Fibroblast of the aortic adventitia (primary cell): ENCODE measurements around the gene SPATA13. TPM values are rescaled to one million over a fixed set of nuclear protein-coding genes. Genes with fewer than 3 reads are reported as not detected.
A peak's percentile ranks its signal among the peaks of the same experiment; 100 is the strongest.

Experiments
- DNase-seq: peaks from one replicate; pipeline ENCODE4 v3.0.0-alpha.2; 2010; ENCODE audit warnings: low read depth
- H3K4me3 ChIP-seq: 2 replicates; pipeline ENCODE4 v1.5.1; 2011; ENCODE audit warnings: low read depth, mild to moderate bottlenecking, control low read depth, low read length, moderate library complexity
- CTCF ChIP-seq: IDR thresholded peaks from 2 replicates; pipeline ENCODE4 v1.5.1; 2011; ENCODE audit warnings: mild to moderate bottlenecking, low read length, control low read depth, inconsistent platforms; ENCODE audit not compliant: insufficient read depth
- total RNA-seq: library from RNA; depleted of rRNA; stranded (reverse); fragments of >200 nt; gene quantifications from 2 replicates; pipeline ENCODE4 v1.2.3, GENCODE V29; 2012; ENCODE audit warnings: low replicate concordance

The SPATA13 gene
- total RNA-seq, 1 donor, result 12.2 TPM

- no peak overlapping the region for H3K4me3 ChIP-seq
- no peak for DNase-seq
- TF ChIP-seq CTCF, result no peak
Observed at GRCh38 chr13:24129914-24130774, 30.4 kb upstream of the SPATA13 start.

DNA sequence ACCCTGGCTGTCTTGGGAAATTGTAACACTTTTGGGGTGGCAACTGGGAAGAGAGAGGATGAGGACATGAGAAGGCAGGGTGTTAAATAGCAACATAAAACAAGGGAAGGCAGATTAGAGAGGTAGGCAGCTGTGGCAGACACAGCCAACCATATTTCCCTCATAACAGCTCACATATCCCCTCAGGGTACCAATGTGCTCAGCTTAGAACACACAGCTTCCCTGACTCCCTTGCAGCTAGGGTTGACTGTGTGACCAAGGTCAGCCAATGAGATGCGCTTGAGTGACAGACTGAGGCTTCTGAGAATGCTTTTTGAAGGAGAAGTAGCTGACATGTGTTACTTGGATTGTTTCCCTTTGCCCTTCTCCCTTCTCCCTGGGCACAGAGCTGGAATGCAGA is 28.8 kb upstream of the SPATA13 start:
- DNase-seq, result no peak

GRCh38 chr13:24133021-24133795 is 27.3 kb upstream of the SPATA13 start:
- no peak overlapping the region for H3K4me3 ChIP-seq
- TF ChIP-seq CTCF, result no peak
- no peak for DNase-seq

More for the DNA sequence above, 28.8 kb upstream of the SPATA13 start:
- no peak overlapping the region for H3K4me3 ChIP-seq
- no peak for TF ChIP-seq CTCF

- no peak for TF ChIP-seq CTCF
- DNase-seq, result no peak
- no peak overlapping the region for H3K4me3 ChIP-seq
Observed at GRCh38 chr13:24134231-24134630, 26.3 kb upstream of the SPATA13 start.

DNA sequence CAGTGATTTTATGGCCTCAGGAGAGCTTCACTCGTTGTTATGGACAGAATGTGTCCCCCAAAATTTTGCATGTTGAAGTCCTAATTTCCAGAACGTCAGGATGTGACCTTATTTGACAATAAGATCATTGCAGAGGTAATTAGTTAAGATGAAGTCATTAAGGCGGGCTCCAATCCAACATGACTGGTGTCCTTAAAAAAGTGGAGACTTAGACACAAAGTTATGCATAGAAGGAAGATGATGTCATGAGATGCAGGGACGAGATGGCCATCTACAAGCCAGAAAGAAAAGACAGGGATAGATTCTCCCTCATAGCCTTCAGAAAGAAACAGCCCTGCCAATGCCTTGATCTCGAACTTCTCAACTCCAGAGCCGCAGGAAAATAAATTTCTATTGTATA is 25.8 kb upstream of the SPATA13 start:
- no peak for DNase-seq
- no peak for TF ChIP-seq CTCF
- H3K4me3 ChIP-seq, result no peak overlapping the region

DNA sequence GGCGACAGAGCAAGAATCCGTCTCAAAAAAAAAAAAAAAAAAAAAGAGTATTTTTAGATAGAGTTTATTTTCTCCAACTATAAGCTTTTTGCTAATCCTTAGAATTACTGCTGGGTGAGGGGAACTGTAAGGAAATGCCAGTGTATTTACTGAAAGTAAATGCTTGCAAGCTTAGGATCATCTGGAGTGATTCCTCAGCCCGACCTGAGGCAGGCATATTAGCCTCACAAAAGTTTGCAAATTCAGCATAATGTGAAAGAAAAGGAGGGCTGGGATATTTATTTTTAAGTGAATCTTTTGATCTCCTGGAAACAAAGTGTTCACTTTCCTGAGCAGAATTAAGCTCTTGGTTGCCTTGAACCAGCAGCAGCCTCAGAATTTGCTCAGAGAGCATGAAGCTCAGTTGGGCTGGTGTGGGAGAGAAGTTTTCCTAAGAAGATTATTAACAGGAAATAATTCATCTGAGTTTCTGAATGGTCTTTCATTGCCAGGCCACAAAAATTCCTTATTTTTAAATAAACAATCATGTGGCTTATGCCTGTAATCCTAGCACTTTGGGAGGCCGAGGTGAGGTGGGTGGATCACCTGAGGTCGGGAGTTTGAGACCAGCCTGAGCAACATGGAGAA is 24.7 kb upstream of the SPATA13 start:
- TF ChIP-seq CTCF, result no peak
- peak; percentile 60 for DNase-seq

More for the DNA sequence above, 24.7 kb upstream of the SPATA13 start:
- no peak overlapping the region for H3K4me3 ChIP-seq
